DND-41 (cell line): ENCODE data around the gene RALGPS2.

Experiments
- CTCF ChIP-seq: IDR thresholded peaks from 2 replicates; pipeline ENCODE4 v1.5.1; 2012; ENCODE audit warnings: borderline replicate concordance, low read length, moderate library complexity, mild to moderate bottlenecking; ENCODE audit not compliant: poor library complexity, severe bottlenecking; ENCODE audit errors: extremely low read depth
- EZH2 ChIP-seq: IDR thresholded peaks from 3 replicates; pipeline ENCODE4 v1.6.1; 2012; ENCODE audit warnings: borderline replicate concordance, low read depth, mild to moderate bottlenecking, moderate library complexity, low read length, inconsistent platforms; ENCODE audit not compliant: severe bottlenecking

GRCh38 chr1:178784131-178784536 is 59.1 kb downstream of the RALGPS2 start:
- TF ChIP-seq CTCF (no peak), EZH2 (no peak)
